NCI-H1694 treated with DMSO at 0.1 percent for 48 hours (cell line): ENCODE data around the gene DENND11.

ENCODE experiments used
- DNase-seq: peaks from one replicate; lab custom pipeline; 2025; lab: John Stamatoyannopoulos, UW

The DENND11 gene

DNA sequence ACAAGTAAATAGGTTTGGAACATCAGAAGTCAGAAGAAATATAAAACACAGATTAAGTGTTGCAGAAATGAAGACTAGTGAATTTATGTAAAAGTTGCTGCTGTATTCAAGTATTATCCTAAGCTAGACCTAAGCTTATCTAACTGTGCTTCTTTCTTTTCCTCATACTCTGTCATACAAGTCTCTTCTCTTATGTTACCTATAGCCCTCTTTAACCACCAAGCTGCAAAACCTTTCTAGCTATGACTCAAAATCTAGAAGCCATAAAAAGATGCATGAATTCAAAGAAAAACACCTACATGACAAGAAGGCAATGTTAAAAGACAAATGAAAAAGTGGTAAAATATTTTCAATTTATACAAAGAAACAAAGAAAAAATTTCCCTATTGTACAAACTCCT is 23.0 kb downstream of the DENND11 start:
- no peak for DNase-seq

DNA sequence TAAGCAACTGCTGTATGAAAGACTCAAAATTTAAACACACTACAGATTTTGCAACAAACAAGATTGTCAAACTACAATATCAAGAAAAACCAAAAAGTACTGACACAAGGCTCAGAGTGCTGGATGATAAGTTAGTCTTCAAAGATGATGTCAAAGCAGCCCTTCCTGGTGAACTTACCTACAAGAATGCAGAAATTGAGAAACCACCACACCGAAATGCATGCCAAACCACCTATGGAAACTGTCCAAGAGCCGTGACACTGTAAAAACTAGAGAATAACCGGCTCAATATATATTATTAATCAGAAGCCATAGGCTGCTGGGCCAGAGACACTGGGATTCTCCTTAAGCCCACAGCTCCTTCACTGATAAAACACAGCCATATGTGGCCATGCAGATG is 25.3 kb downstream of the DENND11 start:
- DNase-seq, result no peak

DNA sequence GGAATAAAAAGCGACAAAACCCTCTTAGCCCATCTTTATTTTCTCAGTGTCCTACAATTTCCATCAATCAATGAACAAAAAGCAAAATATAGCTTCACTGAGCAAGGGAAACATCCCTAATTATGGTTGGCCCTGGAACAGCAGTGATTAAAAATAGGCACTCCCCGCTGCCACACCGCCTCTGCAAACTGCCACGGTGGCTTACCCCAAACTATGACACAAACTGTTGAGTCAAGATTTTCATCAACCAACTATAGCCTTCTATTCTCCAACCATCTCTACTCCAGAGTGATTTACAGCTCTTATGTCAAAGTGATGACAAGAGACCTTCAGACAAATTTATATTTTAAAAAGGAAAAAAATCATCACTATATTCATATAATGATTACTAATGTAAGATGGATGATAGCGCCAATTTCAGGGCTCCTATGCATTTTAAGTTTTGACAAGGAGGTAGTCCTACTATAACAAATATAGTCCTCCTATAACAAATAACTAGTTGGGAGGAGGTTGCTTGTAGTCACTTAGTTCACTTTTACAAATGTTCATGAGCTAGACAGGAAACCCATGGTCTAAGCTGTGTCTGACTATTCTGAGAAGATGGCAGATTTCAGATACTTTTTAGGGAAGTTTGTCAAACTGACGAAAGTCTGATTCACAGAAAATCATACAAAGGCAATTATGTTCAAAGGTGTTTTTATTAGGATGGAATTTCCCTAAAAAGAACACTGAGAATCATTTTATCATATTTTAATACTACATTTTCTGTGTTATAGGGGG is 26.3 kb downstream of the DENND11 start:
- DNase-seq, result no peak

DNA sequence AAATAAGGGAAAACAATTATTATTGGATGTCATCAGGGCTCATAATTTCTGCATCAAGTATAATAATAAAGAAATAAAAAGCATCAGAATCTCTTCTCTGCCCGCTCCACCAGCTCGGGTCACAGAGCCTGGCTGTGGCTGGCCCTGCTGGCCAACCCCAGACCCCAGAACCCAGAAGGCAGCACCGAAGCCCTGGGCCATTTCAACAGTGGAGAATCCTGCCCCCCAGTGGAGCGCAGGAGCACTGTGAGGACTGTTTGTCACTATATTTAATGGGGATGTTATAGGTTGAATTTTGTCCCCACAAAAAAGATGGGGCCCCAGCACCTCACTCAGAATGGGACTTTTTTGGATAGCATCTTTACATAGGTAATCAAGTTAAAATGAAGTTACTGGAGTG is 27.3 kb downstream of the DENND11 start:
- DNase-seq, result no peak

DNA sequence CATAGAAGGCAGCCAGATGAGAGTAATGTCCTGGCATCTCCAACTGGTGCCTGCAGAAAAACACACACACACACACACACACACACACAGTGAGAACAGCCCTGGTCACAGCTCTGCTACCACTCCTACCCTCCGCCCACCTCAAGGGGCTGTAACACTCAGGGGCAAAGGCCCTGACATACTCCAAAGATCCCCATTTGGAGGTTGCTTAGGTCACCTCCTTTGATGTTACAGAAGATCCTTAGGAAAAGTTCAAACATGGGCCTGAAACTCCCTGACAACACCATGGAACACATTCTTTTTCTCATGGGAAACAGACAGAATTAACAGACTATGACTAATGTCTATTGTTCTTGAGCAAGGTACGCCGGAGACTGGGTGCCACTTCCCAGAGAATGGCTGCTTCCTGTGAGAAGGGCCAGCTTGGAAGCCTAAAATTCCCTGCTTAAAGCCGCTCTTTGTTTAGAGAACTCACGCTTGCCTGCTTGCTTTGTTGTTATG is 27.7 kb downstream of the DENND11 start:
- no peak for DNase-seq

DNA sequence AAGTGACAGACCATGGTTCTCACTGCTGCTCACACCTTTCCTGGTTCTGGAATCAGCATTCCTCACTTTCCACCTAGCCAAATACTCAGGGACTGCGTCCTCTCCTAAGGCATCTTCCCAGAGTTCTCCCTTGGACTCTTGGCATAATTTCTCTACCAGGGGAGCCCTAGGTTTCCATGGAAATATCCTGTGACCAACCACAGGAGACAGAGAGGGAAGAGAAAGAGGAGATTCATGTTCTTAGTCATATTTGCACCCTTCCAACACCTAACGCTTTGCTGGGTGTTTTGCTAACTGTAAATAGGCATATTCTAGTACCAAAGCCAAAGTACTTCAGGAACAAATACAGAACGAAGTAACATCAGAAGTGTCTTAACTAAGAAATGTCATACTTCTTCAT is 28.6 kb downstream of the DENND11 start:
- no peak for DNase-seq

DNA sequence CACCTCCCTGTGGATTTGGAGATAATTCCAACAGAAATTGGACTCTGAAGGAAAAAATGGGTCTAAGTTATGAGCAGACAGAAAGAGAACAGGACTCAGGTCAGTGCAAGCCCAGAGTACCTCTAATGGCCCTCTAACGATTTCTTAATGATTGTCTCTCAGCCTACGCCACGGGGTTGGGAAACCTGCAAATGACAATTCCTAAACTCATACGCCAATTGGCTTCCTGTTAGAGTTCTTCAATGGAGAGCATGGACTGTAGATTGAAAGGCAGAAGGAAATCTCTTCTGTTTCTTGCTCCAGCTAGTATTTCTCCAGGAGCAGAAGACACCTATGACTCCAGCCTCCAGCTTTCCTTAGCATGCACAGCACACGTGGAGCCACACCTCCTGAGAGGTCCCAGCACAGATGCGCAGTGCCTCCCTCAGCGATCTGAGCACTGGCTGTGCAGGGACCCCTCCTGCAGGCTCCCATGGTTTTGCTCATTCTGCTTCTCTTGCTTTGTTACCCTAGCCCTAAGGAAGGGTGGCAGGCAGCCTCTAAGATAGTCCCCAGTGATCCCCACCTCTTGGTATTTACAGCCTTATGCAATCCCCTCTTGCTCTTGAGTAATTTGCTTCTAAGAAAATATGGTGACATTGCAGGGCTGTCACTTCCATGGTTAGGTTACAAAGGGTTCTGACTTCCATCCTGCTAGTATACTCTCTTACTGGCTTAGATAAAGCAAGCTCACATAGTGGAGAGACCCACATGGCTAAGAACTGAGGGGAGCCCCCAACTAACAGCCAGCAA is 30.1 kb downstream of the DENND11 start:
- DNase-seq, result no peak

DNA sequence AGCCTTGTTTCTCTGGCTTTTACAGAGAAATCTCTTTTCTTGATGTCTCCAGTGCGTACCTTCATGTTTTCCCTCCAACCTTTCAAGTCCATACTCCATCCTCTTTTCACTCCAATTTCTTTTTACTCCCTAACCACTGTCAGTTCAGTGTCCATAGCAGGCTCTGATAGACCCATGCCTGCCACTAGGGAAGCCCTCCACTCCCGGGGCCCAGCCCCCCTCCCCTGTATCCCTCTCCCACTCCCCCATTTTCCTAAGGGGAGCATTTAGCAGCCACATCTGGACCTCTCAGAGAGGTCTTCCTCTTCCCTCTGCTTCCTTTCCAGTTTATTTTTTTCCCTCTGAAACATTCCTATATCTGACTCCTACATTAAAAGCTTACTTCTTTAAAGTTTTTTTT is 33.1 kb downstream of the DENND11 start:
- no peak for DNase-seq

DNA sequence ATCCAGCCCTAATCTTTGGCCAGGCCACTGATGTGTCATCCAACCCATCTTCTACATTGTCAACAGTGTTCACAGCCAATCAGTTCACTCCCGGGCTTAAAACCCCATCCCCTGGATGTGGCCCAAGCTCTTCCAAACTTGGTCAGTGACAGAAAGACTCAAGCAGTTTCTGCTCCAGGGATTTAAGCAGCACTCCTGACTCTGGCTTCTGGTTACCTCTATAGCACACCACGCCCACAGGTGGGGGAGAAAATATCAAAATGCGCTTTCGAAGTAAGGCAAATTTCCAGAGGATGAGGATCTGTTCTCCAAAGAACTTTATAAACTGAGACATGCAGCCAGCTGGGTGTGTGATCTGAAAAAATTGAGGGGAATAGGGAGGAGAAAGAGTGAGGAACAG is 35.9 kb downstream of the DENND11 start:
- DNase-seq, result no peak

DNA sequence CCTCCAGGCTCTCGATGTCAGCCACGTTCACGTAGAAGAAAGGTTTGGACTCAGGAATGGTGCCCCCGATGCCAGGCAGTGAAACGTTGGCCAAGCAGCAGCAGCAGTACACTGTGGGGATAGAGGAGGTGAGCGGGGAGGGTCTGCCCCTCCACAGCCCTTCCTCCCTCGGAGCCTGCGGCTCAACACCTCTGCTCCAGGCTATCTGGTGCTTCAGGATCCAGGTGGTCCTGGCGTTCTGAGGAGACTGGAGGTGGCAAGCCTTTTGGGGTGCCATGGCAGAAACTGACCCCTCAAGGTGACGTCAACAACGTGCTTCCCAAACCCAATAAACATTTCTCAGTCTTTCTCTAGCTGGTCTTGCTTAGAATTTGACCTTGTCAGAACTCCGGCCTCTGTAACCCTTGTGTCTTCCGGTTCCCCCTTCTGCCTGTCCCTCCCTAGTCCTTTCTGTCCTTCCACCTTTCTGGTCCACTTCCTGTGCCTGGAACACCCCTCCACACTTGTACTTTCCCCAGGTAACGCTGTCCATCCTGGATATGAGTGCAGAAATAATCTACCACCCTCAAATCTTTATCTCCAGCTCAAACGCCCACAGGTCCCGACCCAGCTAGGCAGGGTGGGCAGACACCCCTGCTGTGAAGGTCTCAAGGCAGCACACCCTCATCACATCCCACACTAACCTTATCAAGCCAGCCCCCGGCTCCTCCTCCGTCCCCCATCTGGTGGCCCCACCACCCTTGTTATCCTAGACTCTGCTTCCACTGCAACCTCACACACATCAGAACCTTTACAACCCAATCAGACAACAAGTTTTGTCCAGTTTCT is 36.5 kb downstream of the DENND11 start:
- no peak for DNase-seq

DNA sequence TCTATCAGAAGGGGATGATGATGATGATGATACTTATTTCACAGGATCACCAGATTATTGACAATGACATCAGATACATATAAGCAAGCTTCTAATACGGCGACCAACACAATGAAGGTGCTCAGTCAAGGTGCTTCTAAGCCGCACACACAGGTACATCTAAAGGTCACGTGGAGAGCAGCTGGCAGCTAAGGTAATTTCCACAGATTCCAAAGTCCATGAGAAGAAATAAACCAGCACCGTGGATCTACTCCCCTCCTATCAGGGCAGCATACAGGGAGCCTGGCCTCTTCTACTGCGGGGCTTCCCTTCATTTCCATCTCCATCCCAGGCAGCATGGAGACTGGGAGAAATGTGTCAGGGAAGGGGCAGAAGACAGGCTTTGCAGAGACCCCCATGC is 37.5 kb downstream of the DENND11 start:
- no peak for DNase-seq

DNA sequence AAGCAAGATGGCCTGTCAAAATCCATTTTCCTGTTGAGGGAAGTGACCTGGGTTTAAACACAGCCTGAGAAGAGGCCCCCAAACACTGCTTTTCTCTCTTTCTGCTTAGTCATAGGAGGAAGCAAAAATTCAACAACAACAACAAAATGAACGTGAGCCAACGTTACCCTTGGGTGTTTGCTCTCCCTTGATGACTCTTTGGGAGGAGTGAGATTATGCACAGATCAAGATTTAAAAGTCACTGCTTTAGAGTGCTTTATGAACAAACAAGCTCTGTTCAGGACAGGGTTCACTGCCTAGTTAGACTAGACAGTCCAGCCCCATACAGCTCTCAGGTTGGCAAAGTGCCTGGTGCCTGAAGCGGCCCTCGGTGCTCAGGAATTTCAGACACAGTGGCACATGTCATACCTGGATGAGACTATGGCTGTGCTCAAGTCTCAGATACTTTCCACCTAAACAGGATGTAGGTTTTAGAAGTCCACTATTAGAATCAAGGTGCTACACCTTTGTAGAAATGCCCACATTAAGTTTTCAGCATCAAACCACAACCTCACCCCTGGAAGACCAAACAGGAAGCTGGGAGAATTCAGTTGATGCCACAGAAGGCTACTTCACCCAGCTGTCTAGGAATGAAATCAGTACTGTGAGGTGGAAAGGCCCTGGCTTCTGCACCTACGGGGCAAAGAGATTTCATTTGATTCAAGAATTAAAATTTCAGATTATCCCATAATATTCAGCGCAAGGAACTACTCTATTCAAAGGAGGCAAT is 38.7 kb downstream of the DENND11 start:
- no peak for DNase-seq

DNA sequence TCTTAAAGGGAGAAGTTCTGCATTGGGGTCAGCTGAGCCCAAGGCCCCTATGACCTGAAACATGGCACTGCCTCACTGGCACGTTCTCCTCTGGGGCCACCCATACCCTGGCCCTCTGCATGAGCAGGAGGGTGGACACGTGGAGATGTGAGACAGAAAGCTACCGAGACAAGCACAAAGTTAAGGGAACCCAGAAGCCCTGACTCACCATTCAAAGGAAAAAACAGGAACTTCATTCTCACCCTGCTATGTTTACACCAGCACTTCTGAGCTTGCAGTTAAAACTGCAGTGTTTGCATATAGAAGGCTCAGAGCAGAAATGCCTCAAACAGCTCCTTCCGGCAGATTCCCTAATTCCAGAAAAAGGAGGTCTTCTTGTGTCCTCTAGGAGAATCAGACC is 41.7 kb downstream of the DENND11 start:
- no peak for DNase-seq

DNA sequence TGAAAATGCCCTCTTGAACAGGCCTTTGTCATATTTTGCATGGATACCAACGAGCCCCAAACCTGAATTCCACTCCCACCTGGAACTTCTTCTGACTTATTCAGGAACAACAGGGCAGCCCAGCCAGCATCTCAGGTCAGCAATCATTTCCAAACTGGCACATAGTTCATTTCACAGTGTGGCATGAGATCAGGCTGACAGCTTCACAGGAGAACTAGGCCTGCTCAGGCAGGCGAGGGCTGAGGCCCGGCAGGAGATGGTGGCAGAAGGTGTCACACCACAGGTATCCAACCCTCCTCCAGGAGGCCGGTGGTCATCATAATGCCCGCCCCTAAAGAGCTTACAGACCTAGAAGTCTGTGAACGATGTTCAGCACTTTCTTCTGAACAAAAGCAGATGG is 42.5 kb downstream of the DENND11 start:
- DNase-seq, result no peak

DNA sequence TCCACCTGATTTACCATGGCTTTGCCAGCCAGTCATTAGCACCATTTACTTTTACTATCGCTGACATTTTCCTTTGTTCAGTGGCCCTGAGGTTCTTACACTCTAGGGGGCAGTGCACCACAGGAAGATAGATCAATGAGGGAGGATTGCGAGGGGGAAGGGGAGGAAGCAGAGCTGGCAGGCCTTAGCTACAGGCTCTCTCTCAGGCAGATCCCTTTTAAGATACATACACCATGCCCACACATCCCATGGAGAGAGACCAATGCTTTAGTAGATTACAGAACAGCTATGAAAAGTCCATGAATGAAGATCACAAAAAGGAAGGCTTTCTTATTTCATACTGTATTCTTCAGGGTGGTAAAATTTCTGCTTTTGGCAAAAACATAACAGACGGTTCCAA is 47.4 kb downstream of the DENND11 start:
- DNase-seq, result peak; percentile 88

DNA sequence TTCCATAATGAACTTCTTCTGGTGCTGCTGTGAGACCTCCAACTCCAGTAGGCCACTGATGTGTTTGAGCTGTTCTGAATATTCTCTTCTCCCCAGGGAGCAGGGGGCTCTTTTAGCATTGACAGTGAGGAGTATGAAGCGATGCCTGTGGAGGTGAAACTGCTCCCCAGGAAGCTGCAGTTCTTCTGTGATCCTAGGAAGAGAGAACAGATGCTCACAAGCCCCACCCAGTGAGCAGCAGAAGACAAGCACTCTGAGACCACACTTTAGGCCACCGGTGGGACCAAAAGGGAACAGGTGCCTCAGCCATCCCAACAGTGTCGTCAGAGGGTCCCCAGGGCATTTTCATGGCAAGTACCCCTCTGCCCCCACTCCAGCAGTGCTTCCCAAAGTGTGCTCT is 49.3 kb downstream of the DENND11 start:
- DNase-seq, result no peak
